DND-41 (cell line): ENCODE data around the gene CIROP.

Experiments used
- ATAC-seq: fragments of 200-7000 bp; cut with Tn5 transposase; 3 replicates; pipeline ENCODE4 v1.9.1; 2021; ENCODE audit warnings: low read depth; ENCODE audit not compliant: insufficient read depth
- DNase-seq: peaks from one replicate; pipeline ENCODE4 v3.0.0-alpha.2; 2020
- H2AFZ ChIP-seq: 2 replicates; pipeline ENCODE4 v1.6.0; 2012; ENCODE audit warnings: low read depth, low read length
- H3K27ac ChIP-seq: 2 replicates; pipeline ENCODE4 v1.5.1; 2012; ENCODE audit warnings: low read length, inconsistent platforms
- H3K27me3 ChIP-seq: fragments of 200-600 bp; sonication (generic); 2 replicates; pipeline ENCODE4 v1.6.0; 2012; ENCODE audit warnings: low read length, mild to moderate bottlenecking, inconsistent platforms; ENCODE audit not compliant: insufficient read depth, poor library complexity
- H3K36me3 ChIP-seq: 2 replicates; pipeline ENCODE4 v1.5.1; 2012; ENCODE audit warnings: low read length, inconsistent platforms; ENCODE audit not compliant: insufficient read depth
- H3K4me1 ChIP-seq: 2 replicates; pipeline ENCODE4 v1.5.1; 2012; ENCODE audit warnings: mild to moderate bottlenecking, low read length; ENCODE audit not compliant: insufficient read depth
- H3K4me2 ChIP-seq: 2 replicates; pipeline ENCODE4 v1.6.0; 2012; ENCODE audit warnings: mild to moderate bottlenecking, moderate library complexity, low read length, inconsistent platforms; ENCODE audit not compliant: insufficient read depth
- H3K4me3 ChIP-seq, 2 experiments: fragments of 200-600 bp in 1 of 2; shearing (Covaris generic) in 1 of 2; 2 replicates each; pipeline ENCODE4 v1.5.1; 2012 to 2016; ENCODE audit warnings: inconsistent platforms in 2 of 2, low read length in 2 of 2, mild to moderate bottlenecking in 2 of 2, low read depth in 1 of 2, moderate library complexity in 1 of 2
- H3K79me2 ChIP-seq: 2 replicates; pipeline ENCODE4 v1.6.0; 2012; ENCODE audit warnings: low read length, inconsistent platforms; ENCODE audit not compliant: insufficient read depth
- H3K9ac ChIP-seq: 2 replicates; pipeline ENCODE4 v1.6.0; 2012; ENCODE audit warnings: low read depth, mild to moderate bottlenecking, inconsistent platforms, low read length, moderate library complexity
- H3K9me3 ChIP-seq: 2 replicates; pipeline ENCODE4 v1.5.1; 2012; ENCODE audit warnings: low read length, moderate library complexity, mild to moderate bottlenecking, inconsistent platforms; ENCODE audit not compliant: insufficient read depth, severe bottlenecking
- H4K20me1 ChIP-seq: 2 replicates; pipeline ENCODE4 v1.6.0; 2012; ENCODE audit warnings: low read length; ENCODE audit not compliant: insufficient read depth
- EZH2 ChIP-seq: IDR thresholded peaks from 3 replicates; pipeline ENCODE4 v1.6.1; 2012; ENCODE audit warnings: borderline replicate concordance, low read depth, mild to moderate bottlenecking, moderate library complexity, low read length, inconsistent platforms; ENCODE audit not compliant: severe bottlenecking
- TF ChIP-seq, protein P1 (sequence below): IDR thresholded peaks from 2 replicates; pipeline ENCODE4 v1.5.1; 2012; ENCODE audit warnings: borderline replicate concordance, low read length, moderate library complexity, mild to moderate bottlenecking; ENCODE audit not compliant: poor library complexity, severe bottlenecking; ENCODE audit errors: extremely low read depth

The CIROP gene

DNA sequence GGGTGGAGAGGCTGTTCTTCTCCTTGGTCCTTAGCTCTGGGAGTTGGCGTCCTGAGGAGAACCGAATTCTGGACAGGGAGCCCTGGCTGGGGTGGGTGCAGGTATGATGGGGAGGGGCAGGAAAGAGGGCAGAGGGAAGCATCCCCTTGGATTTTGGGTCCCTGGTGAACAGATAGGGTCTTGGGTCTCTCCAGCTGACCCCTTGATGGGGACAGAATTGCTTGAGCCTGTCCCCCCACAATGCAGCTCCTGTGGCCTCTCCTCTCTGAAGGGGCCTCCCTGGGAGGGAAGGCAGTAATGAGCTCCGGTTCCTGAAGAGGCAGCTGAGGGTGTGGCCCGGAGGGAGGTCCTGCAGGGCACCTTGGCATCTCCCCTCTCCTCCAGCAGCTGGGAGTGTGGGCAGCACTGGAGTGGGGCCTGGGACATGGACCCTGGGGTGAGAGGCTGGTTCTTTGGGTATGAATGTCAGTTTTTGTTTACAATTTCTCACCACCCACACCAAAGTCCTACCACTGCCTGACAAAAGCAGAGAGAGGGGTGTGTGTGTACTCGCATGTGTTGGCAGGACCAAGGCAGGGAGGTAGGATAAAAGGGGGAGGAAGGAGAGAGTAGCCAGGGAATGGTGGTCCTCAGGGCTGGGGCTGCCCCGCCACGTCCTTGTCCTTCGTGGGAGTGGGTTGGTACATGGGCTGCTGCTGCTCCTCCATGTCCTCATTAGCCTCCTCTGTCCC, 21.9 kb upstream of the CIROP start:
- H2AFZ ChIP-seq, result no peak overlapping the region
- H4K20me1 ChIP-seq, result no peaks in the 10 kb centered on the region
- H3K4me1 ChIP-seq, result no peaks in the 10 kb centered on the region
- DNase-seq (no peak), ATAC-seq (no peak)
- TF ChIP-seq EZH2, result no peak
- TF ChIP-seq, protein P1, sequence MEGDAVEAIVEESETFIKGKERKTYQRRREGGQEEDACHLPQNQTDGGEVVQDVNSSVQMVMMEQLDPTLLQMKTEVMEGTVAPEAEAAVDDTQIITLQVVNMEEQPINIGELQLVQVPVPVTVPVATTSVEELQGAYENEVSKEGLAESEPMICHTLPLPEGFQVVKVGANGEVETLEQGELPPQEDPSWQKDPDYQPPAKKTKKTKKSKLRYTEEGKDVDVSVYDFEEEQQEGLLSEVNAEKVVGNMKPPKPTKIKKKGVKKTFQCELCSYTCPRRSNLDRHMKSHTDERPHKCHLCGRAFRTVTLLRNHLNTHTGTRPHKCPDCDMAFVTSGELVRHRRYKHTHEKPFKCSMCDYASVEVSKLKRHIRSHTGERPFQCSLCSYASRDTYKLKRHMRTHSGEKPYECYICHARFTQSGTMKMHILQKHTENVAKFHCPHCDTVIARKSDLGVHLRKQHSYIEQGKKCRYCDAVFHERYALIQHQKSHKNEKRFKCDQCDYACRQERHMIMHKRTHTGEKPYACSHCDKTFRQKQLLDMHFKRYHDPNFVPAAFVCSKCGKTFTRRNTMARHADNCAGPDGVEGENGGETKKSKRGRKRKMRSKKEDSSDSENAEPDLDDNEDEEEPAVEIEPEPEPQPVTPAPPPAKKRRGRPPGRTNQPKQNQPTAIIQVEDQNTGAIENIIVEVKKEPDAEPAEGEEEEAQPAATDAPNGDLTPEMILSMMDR, result no peak
- no peaks in the 10 kb centered on the region for H3K36me3 ChIP-seq
- H3K9ac ChIP-seq, result no peak overlapping the region
- H3K4me3 ChIP-seq, result no peak overlapping the region
- no peak overlapping the region for H3K27ac ChIP-seq
- H3K27me3 ChIP-seq, result peaks cover 51% of the 10 kb centered on the region
- H3K4me2 ChIP-seq, result no peak overlapping the region
- H3K9me3 ChIP-seq, result no peaks in the 10 kb centered on the region
- no peaks in the 10 kb centered on the region for H3K79me2 ChIP-seq

DNA sequence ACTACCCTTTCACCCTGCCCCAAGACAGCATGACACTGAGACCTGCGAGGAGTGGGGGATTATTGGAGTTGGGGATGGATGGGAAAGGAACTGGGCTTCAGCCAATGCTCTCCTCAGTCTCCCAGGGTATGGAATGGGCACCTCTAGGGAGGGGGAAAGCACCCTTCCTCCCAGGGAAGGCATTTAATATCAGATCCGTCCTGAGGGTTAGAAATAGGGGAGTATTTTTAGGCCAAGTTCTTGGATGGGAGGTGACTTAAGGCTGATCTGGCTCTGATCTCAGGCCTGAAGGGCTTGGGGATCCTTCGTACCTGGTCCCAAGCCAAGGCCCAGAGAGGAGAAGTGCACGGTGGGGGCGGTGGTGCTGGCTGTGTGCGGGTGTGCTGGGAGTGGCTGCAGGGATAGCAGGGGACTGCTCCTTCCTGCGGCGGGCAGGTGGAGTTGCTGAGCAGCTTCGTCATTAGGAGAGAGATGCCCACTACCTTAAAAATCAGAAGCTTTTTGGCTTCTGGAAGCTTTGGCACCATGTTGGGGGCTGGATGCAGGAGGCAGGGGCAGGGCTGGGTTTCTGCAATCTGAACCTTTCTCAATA, 21.2 kb upstream of the CIROP start:
- Histone ChIP-seq H3K79me2 (no peaks in the 10 kb centered on the region), H3K4me1 (peaks cover 2% of the 10 kb centered on the region; the same call in 1 of the 2 replicates), H3K27me3 (peaks cover 45% of the 10 kb centered on the region), H3K4me3 (no peak overlapping the region), H3K27ac (no peak overlapping the region), H4K20me1 (no peaks in the 10 kb centered on the region), H3K9me3 (no peaks in the 10 kb centered on the region), H2AFZ (no peak overlapping the region), H3K4me2 (no peak overlapping the region), H3K36me3 (no peaks in the 10 kb centered on the region), H3K9ac (no peak overlapping the region)
- TF ChIP-seq, protein P1, result no peak
- TF ChIP-seq EZH2, result no peak
- ATAC-seq (no peak), DNase-seq (no peak)

DNA sequence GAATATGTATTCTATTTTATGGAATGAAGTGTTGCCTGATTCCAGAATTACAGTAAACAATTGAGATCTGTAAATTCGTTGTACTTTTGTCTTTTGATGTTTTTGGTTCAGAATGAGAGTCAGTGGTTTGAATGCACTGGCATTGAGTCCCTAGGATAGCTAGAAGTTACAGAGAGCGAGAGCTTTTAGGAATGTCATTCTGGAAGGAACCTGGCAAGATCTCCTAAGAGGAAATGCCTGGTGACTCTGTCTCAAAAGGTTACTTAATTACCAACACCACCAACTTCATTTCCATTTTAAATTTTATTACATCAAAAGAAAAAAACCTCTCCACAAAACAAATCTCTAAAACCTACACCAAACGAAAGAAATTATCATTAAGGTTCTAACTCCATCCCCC, 20.2 kb upstream of the CIROP start:
- Histone ChIP-seq H3K27ac (no peak overlapping the region), H3K4me2 (no peak overlapping the region), H2AFZ (no peak overlapping the region), H3K79me2 (no peaks in the 10 kb centered on the region), H3K36me3 (no peaks in the 10 kb centered on the region), H3K27me3 (peaks cover 41% of the 10 kb centered on the region), H3K9ac (no peak overlapping the region), H3K4me1 (peaks cover 5% of the 10 kb centered on the region; the same call in 1 of the 2 replicates), H3K9me3 (no peaks in the 10 kb centered on the region), H4K20me1 (no peaks in the 10 kb centered on the region; the same call in 1 of the 2 replicates), H3K4me3 (no peak overlapping the region)
- TF ChIP-seq, protein P1, result no peak
- no peak for TF ChIP-seq EZH2
- ATAC-seq, result no peak
- DNase-seq, result no peak
